Stimulated activated CD4-positive, alpha-beta T cell treated with anti-CD3 and anti-CD28 coated beads, Interleukin-1b, Interleukin-23, amount 100 ng/mL, for 1 hour (primary cell): Measurements from ENCODE around the gene RPS6KB2.

Experiments
- DNase-seq, 2 donors: peaks; one replicate each; pipeline ENCODE4 v3.0.0-alpha.2; 2020; ENCODE audit warnings: low read depth in 2 of 2

The RPS6KB2 gene

DNA sequence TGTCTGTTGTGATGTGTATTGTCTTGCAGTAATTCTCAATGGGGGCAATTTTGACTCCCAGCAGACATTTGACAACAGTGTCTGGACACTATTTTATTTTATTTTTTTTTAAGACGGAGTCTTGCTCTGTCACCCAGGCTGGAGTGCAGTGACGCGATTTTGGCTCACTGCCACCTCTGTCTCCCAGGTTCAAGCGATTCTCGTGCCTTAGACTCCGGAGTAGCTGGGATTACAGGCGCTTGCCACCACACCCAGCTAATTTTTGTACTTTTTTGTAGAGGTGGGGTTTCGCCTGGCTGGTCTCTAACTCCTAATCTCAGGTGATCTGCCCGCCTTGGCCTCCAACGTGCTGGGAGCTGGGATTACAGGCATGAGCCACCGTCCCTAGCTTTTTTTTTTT is 1.4 kb downstream of the RPS6KB2 start:
- no peak for DNase-seq

DNA sequence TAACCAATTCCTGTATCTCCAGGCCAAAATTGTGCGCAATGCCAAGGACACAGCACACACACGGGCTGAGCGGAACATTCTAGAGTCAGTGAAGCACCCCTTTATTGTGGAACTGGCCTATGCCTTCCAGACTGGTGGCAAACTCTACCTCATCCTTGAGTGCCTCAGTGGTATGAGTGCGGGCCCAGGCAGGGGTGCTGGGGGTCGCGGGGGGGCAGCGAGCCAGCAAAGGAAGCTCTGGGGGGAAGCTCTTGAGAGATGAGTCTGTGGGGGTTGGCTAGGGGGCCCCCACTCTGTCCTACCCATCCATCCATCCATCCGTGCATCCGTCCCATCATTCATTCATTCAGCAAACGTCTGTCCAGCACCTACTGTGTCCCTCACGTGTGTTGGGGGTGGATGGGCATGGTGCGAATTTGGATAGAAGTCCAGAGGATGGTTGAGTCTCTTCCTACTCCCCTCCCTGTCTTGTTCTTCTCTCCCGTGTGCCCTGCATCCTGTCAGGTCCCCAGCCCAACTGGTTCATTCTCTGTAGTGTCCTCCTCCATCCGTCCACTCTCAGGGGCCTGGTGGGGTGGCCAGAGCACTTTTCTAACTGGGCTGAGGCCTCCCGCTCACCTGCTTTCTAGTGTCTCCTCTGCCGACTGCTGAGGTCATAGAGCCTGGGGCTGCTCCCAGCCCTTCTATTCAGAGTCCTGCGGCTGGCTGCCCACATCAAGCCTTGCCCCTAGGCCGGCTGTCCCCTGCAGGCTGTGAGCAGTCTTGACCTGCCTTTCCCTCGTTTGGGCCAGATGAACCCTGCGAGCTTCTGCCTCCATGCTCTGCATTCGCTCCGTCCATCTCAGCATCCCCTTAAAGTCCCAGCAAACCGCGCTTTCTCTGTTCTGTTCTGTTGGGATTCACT is 3.3 kb downstream of the RPS6KB2 start:
- no peak for DNase-seq

DNA sequence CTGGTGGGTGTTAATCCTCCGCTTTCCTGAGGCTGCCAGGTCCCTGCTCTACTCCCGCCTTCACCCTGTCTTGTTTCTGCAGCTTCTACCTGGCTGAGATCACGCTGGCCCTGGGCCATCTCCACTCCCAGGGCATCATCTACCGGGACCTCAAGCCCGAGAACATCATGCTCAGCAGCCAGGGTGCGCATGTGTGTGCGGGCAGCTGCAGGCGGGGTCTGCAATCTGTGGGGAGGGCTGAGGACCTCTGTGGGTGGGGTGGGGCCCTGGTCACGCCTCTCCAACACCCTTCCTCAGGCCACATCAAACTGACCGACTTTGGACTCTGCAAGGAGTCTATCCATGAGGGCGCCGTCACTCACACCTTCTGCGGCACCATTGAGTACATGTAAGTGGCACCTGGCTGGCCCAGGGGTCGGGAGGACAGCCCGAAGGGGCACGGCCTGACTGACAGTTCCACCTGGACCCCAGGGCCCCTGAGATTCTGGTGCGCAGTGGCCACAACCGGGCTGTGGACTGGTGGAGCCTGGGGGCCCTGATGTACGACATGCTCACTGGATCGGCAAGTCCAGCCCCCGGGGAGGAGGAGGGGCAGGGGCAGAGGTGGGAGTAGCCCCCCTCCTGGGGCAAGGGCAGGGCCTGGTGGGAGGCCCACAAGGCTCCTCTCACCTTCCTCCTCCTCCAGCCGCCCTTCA is 4.5 kb downstream of the RPS6KB2 start:
- no peak for DNase-seq

DNA sequence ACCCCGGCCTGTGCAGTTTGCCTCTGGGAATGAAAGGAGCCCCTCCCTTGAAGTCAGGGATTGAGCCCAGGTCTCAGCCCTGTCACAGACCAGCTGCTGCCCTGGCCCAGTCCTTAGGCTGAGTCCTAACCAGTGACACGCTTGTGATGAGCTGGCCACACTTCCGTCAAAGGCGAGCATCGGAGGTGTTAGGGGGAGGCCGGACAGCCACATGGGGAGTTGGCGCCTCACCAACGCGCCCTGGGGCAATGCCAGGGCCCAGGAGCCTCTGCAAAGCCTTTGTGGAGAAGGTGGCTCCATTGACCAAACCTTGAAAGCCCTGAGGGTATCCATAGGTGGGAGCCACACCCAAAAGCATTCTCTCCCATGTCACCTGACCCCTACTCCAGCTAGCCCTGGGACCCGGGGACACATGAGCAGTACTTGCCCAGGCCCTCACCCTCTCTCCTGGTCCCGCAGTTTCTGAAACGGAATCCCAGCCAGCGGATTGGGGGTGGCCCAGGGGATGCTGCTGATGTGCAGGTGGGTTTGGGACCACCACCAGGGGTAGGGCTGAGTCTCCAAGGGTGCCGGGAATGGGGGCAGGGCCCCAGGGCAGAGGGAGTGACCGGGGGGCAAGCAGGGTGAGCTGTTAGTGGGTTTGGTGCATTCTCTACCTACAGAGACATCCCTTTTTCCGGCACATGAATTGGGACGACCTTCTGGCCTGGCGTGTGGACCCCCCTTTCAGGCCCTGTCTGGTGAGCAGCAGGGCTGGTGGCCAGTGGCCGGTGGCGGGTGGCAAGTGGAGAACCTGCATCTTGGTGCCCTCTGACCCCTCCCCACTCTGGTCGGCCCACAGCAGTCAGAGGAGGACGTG is 5.5 kb downstream of the RPS6KB2 start:
- no peak for DNase-seq

DNA sequence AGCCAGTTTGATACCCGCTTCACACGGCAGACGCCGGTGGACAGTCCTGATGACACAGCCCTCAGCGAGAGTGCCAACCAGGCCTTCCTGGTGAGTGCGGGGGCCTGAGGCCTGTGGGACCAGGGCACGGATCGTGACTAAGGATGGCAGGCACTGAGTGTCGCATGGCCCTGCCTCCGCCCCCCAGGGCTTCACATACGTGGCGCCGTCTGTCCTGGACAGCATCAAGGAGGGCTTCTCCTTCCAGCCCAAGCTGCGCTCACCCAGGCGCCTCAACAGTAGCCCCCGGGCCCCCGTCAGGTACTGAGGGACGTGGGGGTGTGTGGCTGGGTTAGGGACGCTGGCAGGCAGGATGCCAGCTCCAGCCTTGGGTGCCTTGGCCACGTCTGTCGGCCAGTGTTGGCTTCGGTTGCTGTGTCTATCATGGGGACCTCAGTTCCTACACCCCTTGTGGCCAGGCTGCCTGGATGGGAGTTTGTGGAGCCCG is 6.1 kb downstream of the RPS6KB2 start:
- DNase-seq: no peak

DNA sequence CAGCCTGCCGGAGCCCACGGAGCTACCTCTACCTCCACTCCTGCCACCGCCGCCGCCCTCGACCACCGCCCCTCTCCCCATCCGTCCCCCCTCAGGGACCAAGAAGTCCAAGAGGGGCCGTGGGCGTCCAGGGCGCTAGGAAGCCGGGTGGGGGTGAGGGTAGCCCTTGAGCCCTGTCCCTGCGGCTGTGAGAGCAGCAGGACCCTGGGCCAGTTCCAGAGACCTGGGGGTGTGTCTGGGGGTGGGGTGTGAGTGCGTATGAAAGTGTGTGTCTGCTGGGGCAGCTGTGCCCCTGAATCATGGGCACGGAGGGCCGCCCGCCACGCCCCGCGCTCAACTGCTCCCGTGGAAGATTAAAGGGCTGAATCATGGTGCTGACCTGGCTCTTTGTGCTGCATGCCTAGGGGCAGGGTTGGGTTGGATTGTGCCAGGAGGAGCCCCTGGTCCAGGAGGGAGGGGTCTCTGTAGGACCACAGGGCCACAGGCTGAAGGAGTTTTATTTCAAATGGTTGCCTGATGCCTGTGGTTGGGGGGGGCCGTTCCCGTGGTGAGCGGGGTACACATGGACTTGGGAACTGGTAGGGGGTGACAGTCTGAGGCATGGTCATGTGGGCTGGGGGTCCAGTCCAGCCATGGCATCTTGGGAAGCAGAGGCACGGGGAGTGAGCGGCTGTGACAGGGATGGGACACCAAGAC is 6.9 kb downstream of the RPS6KB2 start:
- no peak for DNase-seq

DNA sequence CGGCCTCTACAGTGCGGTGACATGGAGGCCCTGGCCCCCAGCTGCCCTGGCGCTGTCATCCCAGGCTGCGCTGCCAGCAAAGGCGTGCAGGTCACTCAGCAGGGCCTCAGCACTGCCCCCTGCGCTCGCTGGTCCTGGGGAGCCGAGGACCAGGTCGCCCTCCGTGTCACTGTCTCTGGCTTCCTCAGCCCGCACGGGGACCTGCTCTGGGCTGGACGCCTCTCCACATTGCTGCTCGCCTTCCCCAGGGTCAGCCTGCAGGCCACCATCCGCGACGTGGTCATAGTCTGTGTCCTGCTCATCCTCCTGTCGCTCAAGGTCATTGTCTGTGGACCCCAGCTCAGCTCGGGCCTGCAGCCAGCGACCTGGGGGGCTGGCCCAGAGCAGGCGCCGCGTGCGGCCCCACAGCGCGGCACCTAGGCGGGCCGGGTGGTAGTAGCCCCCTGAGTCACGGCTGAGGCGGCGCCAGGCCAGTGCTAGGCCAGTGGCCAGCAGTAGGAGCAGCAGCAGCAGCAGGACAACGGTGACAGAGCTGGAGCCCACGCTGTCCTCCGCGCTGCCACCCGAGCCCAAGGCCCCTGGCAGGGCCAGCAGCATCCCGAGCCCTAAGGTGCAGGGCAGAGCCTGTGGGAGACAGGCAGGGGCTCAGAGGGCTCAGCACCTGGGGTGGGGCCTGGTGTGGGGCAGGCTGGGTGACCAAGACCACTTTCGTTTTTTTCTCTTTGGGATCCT is 7.6 kb downstream of the RPS6KB2 start:
- no peak for DNase-seq

DNA sequence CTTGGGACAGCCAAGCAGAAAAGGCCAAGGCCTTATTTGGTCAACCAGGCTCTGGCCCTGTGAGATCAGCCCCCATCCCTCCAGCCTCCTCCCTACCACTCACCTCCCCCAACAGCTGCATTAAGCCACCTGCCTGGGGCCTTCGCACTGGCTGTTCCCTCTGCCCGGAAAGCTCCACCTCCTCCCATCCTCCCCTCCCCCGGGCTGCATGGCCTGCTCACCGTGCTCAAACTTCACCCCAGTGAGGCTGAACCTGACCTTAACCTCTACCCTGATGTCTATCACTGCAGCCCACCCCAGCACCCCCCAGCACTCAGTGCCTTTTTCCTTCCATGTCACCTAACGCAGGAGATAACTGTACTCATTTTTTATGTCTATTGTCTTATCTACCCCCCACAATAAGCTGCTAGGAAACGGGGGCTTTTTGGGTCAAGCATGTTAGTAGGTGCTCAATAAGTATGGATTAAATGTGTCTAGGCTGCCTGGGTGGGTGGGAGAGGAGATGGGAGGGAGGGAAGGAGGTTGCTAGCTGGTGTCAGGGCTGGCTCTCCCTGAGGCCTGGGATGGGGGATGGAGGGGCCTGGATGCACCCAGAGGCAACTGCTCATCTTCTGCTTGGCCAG is 8.3 kb downstream of the RPS6KB2 start:
- peak in 1 of 2 donors; percentile 47 for DNase-seq

DNA sequence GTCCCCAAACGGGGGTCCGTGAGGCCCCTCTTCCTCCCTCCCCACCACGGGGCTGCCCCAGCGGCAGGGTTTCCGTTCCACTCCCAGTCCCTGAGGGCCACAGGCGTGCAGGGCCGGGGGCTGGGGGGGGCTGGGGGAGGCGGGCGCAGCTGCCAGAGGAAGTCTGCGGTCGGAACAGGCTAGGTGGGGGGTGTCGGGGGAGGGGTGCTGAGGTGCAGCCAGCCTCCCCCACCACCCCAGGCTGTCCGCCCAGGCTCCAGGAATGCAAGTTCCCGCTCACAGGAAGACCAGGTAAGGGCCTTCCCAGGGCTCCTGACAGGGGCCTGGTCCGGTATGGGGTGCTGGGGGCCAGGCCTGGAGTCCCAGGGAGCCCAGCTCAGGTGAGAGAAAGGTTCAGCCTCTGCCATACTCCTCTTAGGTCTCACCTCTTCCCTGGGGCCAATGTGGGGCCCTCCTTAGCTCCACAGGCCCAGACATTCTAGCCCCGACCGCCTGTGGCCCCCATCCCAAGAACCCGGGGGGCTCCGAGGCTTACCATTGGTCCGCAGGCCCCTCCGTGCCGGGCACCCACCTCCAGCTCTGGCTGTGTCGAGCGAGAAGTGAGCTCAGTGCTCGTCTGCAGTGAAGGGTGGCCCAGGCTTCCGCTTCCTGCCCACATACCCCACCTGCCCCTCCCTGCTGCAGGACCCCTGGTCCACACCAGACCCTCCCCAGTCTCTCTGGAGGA is 9.0 kb downstream of the RPS6KB2 start, which contains the start of gene PTPRCAP:
PTPRCAP (minus strand) TSS at position 601 of the 727 bp plus-strand sequence; CDS start at position 538, 63 bp downstream.
- DNase-seq: peak; percentile 43 to 63

DNA sequence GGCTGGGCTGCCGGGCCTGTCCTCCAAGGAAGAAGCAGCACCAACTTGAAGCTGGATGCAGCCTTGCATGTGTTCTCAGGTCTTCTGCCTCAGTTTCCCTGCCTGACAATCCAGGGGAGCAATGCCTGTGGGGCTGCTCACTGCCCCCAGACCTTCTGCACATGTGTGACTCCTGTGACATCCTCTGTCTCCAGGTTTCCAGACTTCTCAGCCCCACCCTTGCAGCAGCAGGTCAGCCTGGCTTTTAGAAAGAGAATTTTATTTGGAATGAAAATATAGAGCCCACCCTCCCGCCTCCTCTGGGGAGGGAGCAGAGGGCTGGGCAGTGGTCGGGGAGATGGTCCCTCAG is 9.5 kb downstream of the RPS6KB2 start:
- DNase-seq: no peak

DNA sequence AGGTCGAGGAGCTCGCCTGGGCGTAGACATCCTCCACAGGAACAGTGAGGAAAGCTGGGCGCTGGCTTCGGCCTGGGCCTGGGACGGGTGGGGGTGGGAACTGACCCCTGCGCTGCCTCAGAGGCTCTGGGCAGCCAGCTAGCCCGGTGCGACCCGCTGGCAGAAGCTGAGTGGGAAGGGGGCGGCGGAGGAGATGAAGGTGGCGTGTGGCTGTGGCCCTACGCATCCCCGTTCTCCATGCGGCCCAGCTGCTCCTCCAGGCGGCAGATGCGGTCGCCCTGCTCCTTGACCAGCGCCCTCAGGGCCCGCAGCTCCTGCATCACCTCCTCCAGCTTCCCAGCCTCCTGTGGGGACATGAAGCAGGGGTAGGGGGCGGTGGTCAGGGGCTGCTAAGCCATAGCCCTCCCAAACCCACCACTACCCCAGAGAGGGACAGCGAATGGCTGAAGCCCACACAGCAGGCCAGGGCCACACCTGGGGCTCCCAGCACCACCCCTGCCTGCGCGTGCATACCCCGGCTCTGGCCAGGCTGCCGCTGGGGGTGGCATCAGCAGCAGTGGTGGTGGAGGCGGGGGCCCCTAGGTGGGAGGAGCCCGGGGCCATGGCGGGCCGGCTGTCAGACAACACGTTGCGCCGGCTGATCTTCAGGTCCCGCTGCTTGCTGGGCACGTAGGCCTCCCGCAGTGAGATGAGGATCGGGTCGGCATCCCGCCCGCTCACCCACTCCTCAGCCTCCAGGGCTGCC is 10.0 kb downstream of the RPS6KB2 start:
- peak; percentile 45 to 53 for DNase-seq

DNA sequence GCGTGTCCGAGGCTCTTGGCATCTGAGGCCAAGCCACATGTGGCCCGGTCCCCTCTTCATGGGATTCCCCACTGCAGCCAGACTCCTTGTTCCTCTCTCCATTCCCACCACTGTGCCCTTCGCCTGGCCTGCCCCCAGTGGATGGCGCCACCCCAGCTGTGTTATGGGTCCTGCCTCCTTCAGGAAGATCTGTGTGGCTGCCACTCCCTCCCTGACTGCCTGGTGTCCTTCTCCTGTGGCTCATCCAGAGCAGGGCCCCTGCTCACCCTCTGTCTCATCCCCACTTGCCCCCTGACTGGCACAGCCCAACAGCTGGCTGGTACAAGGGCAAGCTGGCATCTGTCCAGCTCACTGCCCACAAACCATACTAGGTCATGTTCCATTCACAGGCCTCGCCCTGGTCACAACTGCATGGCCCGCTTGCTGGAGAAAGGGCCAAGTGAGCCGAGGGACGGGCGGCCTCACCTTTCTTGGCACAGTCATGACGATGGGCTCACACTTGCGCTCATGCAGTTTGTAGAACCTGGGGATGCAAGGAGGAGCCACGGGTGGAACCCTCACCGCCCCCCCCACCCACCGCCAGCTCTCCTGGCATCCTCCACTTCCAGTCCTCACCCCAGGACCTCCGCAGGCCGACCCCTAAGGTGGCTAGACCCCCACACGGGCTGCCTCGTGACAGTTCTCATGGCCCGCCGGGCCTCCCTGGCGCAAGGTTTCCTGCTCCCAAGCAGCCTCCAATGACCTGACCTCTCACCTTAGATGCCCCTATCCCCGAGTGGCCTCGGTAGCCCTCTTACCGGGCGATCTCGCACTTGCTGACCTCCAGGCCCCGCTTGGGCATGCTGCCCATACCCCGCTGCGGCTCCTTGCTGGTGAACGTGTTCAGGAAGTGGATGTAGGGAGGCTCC is 11.3 kb downstream of the RPS6KB2 start:
- DNase-seq: no peak

DNA sequence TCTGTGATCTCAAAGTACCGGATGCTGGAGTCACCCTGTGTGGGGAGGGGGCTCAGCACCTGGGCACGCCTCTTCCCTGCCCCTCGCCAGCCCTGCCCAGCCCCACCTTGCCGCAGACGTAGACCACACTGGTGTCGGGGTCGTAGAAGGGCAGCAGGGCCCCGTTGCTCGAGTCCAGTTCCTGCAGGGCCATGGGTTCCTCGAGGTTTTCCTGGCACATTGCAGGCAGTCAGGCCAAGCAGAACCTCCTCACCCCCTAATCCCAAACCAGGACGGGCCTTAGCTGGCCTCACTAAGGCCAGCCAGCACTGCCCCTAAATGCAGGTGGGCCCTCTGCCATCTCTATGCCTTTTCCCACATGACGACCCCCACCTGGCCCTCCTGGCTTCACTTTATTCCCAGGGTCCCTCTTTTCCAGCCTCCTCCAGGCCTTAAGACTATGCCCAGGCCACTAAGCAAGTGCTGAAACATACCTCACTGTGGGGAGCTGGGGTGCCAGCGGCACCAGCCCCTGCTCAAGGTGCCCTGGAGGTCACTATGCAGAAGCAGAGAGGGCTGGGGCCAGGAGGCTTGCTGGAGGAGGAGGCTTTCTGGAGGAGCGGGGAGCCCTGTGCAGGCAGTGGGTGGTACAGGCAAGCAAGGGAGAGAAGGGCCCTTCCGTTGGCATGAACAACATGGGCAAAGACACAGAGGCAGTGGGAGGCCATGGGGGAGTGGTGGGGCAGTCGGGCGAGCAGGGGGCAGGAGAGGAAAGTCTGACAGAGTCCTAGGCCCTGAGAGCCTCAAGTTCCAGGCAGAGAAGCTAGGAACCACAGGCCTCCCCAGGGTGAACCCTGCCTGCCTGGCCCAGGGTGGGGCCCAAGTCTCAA is 12.2 kb downstream of the RPS6KB2 start:
- DNase-seq: no peak

DNA sequence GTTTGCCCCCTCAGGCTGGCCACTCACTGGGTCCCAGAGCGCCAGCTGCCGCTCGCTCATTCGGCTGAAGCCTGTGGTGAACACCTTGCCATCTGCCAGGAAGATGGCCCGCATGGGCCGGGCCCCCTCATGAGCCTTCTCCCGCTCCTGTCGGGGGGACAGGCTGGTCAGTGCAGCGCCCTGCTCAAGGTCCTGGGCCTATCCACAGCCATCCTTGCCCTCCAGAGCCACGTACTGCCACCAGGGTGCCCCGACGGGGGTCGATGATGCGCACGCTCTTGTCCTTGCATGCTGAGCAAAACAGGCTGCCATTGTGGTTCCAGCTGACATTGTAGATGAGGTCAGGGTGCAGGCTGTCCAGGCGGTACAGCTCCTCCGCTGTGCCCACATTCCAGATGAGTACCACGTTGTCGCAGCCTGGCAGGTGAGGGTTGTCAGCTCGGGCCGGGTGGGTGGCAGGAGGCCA is 12.8 kb downstream of the RPS6KB2 start:
- no peak for DNase-seq

DNA sequence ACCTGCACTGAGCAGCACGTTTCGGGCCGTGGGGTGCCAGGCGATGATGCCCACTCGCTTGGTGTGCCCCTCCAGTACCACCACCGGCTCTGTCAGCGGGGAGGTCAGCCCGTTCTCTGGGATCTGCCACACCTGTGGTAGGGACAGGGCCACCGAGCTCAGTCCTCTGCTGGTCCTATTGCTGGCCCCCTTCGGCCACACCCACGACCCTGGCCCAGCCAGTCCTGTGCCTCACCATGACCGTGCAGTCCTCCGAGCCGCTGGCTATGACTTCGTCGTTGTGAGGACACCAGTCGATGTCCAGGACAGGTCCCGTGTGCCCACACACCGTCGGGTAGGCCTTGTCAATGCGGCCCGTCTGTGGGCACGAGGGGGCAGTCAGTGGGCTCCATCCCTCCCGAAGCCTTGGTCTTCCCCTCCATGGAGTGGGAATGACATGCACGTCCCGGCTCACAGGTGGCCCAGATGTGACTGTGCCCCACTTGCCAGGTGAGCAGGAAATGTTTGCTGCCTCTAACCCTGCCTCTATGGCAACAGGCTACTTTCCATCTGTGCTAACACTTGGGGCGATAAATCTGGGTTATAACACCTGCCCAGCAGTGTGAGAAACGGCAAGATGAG is 13.5 kb downstream of the RPS6KB2 start:
- no peak for DNase-seq
